Measurements from ENCODE around the gene HSPA8.
"Not testable (repeated sequence)": the region's sequence is repeated elsewhere in the genome, so short reads cannot be mapped to it uniquely, and the experiment has no call there.

The HSPA8 gene

DNA sequence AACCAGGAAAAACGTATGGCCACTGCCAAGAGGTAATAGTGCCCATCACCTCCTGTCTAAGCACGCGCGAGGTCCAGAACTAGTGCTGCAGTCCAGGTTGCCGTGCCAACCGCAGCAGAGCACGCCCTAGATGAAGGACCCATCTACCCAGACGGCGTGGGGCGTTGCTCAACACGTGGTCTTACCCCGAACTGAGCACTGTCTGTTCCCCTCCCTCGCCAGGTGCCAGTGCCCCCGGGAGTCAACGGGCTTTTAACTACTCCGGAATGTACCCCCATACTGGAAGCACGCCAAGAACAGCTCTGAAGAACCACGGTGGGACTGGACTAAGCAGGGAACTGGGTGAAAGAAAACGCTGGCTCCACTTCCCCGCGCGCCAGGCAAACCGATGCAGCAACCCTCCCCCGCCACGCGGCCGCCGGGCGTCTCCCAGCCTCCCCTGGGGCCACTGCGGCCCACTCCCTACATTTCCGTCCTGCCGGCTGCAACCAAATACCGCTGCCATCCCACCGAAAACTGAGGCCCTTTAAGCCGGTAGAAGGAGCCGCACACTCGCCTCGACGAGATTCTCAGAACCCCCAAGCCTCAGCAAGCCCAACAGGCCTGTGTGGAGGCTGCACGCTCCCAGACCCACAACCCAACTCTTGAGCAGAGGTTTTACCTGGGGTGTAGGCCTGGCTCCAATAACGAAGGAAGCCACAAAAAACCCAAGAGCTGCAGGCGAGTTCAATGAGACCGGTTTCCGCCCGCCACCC is at the start of gene HSPA8:
HSPA8 (minus strand) TSS at position 734 of the 755 bp plus-strand sequence. CDS start 812 bp downstream, outside the sequence.
- peak; percentile 81 for DNase-seq

DNA sequence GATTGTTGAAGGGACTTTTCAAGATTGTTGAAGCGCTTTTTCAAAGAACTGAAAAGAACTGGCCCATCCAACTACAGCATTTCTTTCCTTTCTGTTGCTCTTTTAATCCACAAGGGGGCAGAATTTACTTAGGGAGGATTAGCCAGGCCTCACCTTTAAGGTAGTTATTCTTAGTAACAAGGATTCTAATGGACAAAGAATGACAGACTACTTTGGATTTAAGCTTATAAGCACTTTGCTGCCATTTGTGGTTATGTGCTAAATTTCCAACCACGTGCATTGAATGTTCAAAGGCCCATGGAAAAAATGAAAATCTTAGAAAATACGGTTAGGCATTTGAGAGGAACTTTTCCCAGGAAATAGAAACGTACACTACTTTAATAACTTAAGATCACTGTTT is 49.5 kb upstream of the HSPA8 start:
- peak; percentile 69 for DNase-seq

DNA sequence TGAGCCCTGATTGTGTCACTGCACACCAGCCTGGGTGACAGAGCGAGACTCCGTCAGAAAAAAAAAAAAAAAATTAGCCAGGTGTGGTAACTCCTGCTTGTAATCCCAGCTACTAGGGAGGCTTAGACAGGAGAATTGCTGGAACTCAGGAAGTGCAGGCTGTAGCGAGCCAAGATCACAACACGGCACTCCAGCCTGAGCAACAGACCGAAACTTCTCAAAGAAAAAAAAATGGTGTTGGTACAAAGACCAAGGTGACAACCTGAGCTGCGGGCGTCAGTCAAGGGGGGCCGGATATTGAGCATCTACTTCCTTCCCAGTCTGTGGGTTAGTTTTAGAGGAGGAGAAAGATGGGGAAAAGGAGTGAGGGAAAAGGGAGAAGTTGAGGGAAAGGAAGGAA is 48.5 kb upstream of the HSPA8 start:
- peak; percentile 20 for DNase-seq

DNA sequence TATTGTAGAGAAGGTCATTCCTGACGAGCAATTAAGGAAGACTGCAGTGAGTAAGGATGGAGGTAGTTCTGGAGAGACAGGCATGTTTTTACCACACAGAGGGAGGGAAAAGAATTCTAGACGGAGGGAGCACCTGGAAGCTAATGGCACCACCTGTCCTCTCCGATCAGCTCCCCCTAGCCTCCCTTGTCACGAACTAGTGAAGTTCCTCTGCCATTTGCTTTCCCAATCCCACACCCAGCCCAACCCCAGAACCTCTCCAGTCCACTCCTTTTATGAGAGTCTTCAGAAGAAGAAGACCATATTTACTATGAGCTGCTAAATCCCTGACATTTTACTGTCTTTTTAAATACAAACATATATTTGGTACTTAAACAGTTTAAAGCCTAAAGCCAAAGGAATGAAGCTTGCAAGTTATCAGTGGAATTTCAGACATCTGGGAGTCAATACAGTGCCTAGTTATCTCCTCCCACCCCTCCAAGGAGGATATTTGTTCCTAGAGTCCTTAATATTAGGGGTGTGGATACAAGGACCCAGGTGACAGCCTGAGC is 46.1 kb upstream of the HSPA8 start:
- no peak for DNase-seq

GRCh38 chr11:123104697-123105096 is 42.8 kb upstream of the HSPA8 start:
- DNase-seq: no peak

GRCh38 chr11:123103326-123103980 is 41.5 kb upstream of the HSPA8 start:
- peak; percentile 71 for DNase-seq

GRCh38 chr11:123100379-123101085 is 38.6 kb upstream of the HSPA8 start:
- DNase-seq: no peak

DNA sequence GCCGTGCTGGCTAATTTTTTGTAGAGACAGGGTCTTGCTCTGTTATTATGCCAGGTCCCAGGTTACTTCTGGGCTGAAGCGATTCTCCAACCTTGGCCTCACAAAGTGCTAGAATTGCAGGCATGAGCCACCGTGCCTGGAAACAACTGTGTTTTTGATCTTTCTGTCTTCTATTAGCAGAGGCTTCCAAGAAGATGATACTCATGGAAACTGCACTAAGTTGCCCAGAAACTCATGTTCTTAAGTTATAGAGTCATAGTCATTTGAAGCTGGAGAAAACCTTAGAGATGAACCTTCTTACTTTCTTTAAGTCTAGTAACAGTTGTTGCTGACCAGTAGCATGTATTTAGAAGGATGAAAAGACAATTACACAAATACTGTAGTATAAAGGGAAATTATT is 37.1 kb upstream of the HSPA8 start:
- DNase-seq: no peak

- DNase-seq: no peak
Measured at GRCh38 chr11:123093739-123094138, 31.8 kb upstream of the HSPA8 start.

- DNase-seq: no peak
Measured at GRCh38 chr11:123091506-123091905, 29.6 kb upstream of the HSPA8 start.

- not testable (repeated sequence) for DNase-seq
Measured at GRCh38 chr11:123090168-123090567, 28.2 kb upstream of the HSPA8 start.

- DNase-seq: not testable (repeated sequence)
Measured at GRCh38 chr11:123088896-123089295, 27.0 kb upstream of the HSPA8 start.

DNA sequence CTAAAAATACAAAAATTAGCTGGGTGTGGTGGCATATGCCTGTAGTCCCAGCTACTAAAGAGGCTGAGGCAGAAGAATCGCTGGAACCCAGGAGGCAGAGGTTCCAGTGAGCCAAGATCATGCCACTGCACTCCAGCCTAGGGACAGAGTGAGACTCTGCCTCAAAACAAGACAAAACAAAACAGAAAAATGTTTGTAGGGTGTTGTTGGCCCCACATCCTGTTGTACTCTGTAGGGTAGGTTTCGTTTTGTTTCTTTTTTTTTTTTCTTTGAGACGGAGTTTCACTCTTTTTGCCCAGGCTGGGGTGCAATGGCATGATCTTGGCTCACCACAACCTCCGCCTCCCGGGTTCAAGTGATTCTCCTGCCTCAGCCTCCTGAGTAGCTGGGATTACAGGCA is 25.7 kb upstream of the HSPA8 start:
- DNase-seq: peak; percentile 75

GRCh38 chr11:123086305-123086704 is 24.4 kb upstream of the HSPA8 start:
- peak; percentile 16 for DNase-seq

DNA sequence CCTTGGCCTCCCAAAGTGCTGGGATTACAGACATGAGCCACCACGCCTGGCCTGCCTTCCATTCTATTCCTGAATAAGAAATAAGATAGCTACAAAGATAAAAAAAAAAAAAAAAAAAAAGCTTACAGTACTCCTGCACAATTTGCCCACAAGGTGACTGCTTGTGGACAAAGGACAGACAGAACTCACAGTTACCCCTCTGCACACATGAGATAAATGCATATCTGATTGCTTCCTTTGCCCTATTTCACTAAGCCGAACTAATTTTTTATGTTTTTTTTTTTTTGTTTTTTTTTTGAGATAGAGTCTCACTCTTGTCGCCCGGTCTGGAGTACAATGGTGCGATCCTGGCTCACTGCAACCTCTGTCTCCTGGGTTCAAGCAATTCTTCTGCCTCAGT is 23.6 kb upstream of the HSPA8 start:
- DNase-seq: no peak

GRCh38 chr11:123084454-123084853 is 22.5 kb upstream of the HSPA8 start:
- no peak for DNase-seq

- DNase-seq: peak; percentile 87
Measured at GRCh38 chr11:123083623-123084029, 21.7 kb upstream of the HSPA8 start.

GRCh38 chr11:123082977-123083376 is 21.0 kb upstream of the HSPA8 start:
- DNase-seq: peak; percentile 39

GRCh38 chr11:123080015-123080414 is 18.1 kb upstream of the HSPA8 start:
- no peak for DNase-seq

GRCh38 chr11:123076484-123076883 is 14.5 kb upstream of the HSPA8 start:
- DNase-seq: no peak

DNA sequence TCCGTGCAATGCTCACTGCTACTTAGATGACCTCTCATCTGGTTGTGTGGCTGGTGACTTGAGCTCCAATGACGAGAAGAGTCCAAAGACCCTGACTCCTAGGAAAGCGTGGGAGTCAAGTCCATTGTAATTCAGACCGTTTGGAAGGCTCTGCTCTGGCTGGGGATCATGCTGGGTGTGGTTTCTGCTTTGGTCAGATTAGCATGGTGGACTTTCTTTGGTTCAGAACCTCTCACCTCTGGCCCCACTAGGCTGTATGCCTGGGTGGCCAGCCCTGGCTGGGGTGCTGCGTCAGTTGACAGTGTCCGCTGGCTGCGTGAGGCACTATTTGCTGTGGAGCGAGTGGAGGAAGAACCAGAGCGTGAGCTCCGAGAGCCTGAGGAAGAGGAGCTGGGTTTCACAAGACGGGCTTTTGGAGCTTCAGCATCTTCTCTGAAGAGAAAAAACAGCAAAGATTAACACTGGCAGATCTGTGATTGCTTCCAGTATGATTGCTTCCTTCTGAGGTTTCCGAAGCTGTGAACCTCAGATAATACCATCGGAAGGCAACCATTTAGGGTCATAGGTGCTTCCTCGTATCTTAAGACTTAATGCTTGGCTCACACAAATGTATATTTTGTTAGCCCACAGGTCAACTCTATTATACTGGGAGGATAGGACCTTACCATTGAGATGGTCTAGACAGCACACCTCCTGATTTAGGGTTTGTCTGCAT is 11.6 kb upstream of the HSPA8 start:
- DNase-seq: no peak

DNA sequence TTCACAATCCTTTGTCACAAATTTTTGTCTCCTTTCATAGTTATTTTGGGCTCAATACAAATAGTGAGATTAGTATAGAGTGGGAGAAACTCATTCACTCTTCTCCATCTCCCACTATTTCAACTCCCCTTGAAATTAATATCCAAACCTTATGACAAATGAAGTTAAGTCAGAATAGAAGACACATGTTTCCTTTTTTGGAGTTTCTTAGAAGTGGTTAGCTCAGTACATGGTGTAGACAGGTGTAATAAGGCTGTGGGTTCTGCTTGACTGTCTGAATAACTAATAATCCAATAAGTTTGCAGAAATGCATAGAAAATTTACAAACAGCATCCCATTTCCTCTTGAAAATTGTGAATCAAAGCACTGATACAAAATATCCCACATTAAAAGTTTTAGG is 10.8 kb upstream of the HSPA8 start:
- DNase-seq: peak; percentile 31

GRCh38 chr11:123072332-123072761 is 10.4 kb upstream of the HSPA8 start:
- no peak for DNase-seq

All from CD4-positive, alpha-beta T cell treated with Interleukin-17A for 1 hour (primary cell).